Islet precursor cell (in vitro differentiated cells): ENCODE measurements around the gene NRROS.
A peak's percentile ranks its signal among the peaks of the same experiment; 100 is the strongest.
"Not testable (repeated sequence)": the region's sequence is repeated elsewhere in the genome, so short reads cannot be mapped to it uniquely, and the experiment has no call there.

Source experiments
- DNase-seq: peaks from one replicate; pipeline ENCODE4 v3.0.0-alpha.2; 2018

The NRROS gene

GRCh38 chr3:196625331-196625730 lies 14.2 kb upstream of the NRROS start:
- DNase-seq = no peak

DNA sequence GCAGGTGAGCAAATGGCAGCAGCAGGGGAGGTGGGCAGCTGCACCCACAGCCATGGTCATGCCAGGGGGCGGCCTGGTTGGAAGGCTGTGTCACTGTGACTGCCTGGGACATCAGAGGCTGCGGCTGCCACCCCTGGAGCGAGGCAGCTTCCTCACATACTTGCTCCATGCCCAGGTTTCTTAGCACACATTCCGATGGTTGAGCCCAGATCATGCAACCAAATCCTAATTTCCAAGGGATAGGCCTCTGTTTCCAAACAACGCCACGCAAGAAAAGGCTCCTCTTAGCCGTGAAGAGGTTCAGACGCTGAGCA lies 11.6 kb upstream of the NRROS start:
- DNase-seq = no peak

DNA sequence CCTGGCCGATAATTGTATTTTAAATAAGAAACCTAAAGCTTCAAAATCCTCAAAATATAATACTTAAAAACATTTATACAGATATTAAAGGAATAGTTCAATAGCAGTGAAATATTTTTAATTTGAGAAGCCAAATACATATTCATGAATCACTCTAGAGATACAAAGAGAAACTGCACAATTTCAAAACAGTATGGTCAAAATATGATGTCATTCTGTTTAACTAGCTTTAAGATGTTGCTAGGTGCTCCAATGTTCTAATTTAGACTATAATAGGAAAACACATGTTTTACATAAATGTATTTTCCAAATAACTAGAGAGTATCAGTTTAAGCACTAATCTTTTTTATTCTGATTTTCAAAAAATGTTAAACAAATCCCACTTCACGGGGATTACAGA lies 10.3 kb upstream of the NRROS start:
- no peak for DNase-seq

DNA sequence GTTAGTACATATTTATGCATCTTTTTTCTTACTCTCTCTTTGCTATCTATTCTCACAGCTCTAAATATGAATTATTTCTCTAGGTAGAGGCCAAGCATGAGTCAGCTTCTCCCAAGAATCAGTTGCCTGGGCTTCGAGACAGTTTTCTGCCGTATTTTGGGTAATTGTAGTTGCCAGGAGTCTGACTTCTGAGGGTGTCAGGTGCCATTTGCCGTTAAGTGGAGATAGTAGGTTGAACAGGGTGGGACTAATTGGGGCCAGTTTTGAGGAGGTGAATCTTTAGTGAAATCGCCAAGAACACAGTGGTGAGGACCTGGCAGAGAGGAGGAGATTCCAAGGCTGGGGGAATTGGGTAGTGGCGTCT lies 7.8 kb upstream of the NRROS start:
- DNase-seq = no peak

GRCh38 chr3:196632046-196632751 lies 7.3 kb upstream of the NRROS start:
- peak; percentile 95 for DNase-seq

GRCh38 chr3:196633555-196634151 lies 5.8 kb upstream of the NRROS start:
- DNase-seq = no peak

DNA sequence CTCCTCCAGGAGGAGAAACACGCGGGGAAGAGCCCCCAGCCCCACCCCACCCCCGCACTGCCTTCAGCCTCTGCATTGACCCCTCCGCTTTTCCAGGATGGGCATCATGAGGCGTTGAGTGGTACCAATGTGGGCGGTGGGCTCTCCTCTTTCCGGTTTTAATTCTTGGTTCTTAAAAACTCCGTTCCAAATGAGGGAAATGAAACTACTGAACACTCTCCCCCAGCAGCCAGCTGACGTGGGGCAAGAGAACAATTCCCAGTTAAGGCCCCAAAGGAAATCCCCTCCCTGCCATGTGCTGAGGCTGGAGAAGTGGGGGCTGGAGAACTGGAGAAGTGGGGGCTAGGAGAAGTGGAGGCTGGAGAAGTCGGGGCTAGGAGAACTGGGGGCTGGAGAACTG lies 5.3 kb upstream of the NRROS start:
- DNase-seq = no peak

- DNase-seq = no peak
Observed at GRCh38 chr3:196634829-196635228, 4.7 kb upstream of the NRROS start.

DNA sequence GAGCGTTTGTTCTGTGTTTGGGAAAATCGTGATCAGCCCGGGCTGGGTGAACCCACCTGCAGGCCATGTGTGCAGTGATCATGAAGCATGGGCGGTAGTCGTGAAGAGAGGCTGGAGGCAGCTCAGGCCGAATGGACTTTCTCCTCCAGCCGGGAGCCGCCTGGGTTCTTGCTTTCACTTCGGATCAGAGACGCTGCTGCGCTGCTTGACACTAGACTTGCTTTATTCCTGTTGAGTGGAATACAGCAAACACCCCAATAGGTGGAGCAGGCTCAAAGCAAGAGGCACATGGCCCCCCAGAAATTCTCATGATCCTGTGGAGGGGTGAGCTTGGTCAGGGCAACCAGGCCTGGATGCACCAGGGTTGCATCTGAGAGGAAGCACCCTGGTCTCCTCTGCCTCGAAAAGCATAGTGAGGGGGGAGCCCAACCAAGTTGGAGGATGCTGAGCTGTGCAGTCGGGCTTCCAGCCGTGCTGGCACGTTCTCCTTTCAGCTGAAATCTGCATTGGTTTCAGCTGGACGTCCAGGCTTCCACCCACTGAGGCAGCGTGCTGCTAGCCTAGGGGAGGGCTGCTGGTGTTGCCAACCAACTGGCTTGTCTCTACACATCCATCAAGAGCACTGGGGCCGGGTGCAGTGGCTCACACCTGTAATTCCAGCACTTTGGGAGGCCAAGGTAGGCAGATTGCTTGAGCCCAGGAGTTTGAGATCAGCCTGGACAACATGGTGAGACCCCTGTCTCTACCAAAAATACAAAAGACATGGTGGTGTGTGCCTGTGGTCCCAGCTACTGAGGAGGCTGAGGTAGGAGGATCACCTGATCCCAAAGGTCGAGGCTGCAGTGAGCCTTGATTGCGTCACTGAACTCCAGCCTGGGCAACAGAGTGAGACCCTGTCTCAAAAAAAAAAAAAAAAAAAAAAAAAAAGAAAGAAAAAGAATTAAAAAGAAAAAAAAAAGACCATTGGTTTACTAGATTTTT lies 2.8 kb upstream of the NRROS start:
- DNase-seq = no peak

DNA sequence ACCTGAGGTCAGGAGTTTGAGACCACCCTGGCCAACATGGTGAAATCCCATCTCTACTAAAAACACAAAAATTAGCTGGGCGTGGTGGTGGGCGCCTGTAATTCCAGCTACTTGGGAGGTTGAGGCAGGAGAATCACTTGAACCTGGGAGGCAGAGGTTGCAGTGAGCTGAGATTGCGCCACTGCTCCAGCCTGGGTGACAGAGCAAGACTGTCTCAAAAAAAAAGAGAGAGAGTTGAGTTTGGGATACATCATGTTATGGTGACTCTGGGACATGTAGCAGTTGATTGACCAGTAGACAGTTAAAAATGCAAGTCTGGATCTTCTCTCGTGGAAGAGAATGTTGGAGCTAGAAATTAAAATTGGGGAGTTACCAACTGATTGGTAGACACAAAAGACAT lies 1.6 kb upstream of the NRROS start:
- not testable (repeated sequence) for DNase-seq

DNA sequence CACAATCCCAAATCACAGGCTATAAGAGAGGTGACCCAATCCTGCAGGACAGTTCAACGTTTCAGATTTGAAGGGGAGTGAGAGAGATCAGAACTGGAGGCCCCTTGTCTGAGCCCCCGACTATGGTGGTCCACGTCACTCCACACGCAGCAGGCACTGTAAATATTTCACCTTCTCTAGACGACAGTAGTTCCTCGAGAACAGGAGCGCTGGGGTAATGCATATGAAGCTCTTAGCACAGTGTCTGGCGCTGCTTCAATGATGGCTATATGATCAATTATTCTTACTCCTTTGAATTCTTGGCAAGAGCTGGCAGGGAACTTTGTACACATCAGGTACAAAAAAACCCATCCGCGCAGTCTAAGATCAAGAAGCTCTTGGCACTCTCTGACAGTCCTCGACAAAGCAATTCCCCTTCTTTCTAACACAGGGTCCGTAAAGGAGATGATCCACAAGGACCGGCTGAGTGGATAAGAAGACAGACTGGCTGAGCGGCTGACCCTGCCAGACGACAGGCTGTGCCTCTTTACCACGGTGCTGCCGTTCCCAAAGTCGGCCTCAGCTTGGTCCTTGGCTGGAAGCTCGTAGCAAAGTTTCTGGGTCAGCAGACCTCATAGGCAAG lies 522 bp upstream of the NRROS start:
- no peak for DNase-seq

- DNase-seq = no peak
Observed at GRCh38 chr3:196640297-196641018, 964 bp downstream of the NRROS start.

DNA sequence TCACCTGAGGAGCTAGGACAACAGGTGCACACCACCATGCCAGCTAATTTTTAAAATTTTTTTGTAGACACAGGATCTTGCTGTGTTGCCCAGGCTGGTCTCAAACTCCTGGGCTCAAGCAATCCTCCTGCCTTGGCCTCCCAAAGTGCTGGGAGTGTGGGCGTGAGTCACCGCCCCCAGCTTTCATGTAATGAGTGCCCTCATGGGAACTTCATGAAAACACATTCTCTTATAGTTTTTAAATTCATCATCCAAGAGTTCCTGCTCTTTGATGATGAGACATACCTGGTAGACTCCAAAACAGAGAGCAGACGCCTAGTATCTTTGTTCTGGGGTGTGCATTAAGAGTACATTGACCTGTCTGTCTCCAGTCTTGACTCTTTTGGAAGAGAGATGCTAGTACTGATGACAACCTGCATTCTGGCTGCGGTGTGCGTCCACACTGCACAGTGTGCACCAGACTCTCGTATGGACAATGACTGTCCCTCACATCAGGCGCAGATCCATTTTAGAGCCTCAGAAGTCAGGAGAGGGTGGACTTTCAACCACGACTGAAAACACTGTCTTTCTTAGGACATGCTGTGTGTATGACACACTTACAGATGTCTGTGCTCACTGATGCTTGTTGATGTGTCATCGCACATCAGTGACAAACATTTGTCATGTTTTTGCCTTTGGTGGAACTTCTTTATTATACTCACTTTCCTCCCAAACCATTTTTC lies 2.0 kb downstream of the NRROS start:
- DNase-seq = no peak

DNA sequence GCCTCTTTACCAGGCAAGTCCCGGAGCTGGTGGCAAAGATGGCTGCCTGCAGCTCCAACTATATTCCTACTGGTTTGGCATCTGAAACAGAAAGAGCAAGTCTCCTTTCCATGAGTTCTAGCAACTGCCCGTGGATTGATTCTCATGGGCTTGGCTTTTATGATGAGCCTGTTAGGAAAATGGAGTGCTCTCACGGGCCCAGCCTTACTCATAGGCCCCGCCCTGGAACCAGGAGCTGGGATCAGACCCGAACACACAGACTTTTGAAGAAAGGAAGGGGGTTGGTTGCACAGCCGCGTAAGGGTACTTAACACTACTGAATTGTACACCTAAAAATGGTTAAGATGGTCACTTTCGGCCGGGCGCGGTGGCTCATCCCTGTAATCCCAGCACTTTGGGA lies 2.9 kb downstream of the NRROS start:
- DNase-seq = no peak

DNA sequence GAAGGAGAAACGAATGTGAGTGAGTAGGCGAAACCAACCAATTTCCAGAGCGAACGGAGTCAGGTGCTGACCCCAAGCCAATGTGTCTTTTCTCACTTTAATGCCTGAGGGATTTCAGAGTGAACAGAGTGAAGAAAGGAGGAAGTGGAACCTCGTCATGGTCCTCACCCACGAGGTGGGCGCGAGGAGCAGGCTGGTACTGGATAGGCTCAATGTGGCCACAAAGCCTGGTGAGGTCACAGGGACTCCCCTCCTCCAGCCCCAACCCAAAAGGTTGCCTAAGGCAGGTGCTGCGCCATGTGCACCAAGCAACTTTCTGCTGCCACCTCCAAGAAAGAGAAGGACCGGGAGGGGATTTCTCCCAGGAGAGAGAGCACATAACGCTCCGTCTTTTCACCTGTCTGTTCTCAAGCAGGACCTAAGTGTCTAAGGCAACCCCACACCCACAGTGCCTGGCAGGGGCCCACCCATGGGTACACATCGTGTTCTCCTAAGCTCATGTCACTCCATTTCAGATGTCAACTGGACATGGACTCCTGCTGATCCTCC lies 3.8 kb downstream of the NRROS start:
- DNase-seq = no peak

GRCh38 chr3:196643761-196644160 lies 4.3 kb downstream of the NRROS start:
- no peak for DNase-seq

- no peak for DNase-seq
Observed at GRCh38 chr3:196645096-196645495, 5.6 kb downstream of the NRROS start.

DNA sequence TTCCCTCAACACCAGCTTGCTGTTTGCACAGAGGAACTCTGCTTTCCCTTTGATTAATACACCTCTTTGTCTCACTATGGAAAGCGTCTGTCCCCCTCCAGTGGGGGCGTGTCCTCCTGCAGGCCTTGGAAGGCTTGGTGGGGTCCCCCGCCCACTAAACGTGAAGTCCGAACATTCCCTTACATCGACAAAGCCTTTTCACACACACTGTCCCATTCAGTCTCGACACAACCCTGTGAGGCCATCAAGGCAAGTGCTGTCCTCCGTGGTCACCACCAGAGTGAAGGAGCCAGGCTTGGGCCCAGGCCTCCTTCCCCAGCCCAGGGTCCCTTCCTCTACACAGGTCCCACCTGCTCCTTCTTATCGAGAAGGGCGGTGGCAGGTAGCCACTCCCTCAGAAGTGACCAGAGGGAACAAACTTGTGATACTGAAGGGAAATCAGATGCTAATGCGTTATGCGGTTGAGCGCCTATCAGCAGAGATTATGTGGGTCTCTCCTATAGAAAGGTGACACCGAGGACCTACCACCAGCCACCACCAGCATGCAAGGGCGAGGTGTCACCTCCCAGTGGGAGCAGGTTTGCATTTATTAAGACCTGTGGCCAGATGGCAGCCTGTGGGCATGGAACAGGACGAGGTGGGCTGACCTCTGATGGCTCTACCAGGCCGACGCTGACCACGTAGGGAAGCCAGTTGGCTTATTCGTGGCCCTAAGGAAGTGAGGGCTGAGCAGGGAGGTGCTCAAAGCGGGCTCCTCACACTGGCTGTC lies 6.6 kb downstream of the NRROS start:
- DNase-seq = no peak

DNA sequence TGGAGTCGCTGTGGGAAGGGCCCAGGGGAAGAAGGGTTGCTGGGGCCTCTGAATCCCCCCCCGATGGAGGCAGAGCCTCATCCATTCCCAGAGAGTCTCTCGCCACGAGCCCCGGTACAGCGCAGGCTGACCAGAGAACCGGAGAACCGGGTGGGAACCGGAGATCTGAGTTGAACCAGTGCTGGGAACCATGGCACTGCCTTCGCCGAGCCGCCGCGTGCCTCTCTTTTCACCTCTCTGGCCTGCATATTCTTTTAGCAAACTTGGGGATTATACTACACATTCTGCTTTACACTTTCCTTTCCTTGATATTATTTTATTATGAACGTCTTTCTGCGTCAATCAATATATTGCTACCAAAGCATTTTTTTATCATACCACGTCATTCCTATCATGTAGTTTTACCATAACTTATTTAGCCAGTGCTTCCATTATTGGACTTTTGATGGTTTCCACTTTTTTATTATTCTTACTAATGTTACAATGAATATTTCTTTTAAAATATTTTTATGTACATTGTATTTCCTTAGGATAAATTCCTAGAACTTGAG lies 7.2 kb downstream of the NRROS start:
- no peak for DNase-seq

DNA sequence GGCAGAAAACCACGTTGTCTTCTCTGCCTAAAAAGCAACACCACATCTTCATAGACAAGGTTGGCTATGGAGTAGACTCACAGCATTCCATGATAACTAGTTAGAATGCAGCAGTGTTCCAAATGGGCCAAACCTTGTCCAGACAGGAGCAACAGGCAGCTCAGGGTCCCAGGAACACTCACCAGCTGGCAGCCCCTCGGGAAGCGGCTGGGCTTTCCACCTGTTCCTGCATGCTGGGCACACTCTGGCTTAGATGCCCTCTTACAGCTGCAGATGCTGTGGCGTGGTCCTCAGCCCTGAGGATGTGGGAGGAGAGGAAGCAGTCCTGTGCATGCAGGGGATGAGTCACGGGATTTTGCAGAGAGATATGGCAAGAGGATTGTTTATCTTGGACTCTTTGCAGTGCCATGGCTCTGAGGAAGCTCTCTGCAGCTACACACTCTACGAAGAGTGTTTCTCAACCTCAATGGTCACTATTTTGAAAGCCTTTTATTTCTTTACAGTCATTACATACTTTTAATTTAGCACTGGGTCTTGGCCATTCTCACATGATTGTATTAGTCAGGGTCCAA lies 11.3 kb downstream of the NRROS start:
- DNase-seq = peak; percentile 71
